BLaER1 treated with 17β-estradiol and CSF1 and Interleukin-3, amounts not matched to agents 10 nM and 100 nM (cell line): Measurements from ENCODE around the gene FAM163B.

ENCODE experiments used
- H3K27ac ChIP-seq, 11 experiments: shearing (Covaris generic); formaldehyde crosslinking; 2 replicates each; pipeline ENCODE4 v1.8.1; 2022
- H3K27me3 ChIP-seq, 11 experiments: shearing (Covaris generic); formaldehyde crosslinking; 2 replicates each; pipeline ENCODE4 v1.8.1; 2022
- H3K36me3 ChIP-seq, 11 experiments: shearing (Covaris generic); formaldehyde crosslinking; 2 replicates each; pipeline ENCODE4 v1.8.1; 2022
- H3K4me1 ChIP-seq, 10 experiments: shearing (Covaris generic); formaldehyde crosslinking; 2 replicates each; pipeline ENCODE4 v1.8.1; 2022
- H3K4me2 ChIP-seq, 11 experiments: shearing (Covaris generic); formaldehyde crosslinking; 2 replicates each; pipeline ENCODE4 v1.8.1; 2022
- H3K4me3 ChIP-seq, 10 experiments: shearing (Covaris generic); formaldehyde crosslinking; 2 replicates each; pipeline ENCODE4 v1.8.1; 2022
- H3K9ac ChIP-seq, 11 experiments: shearing (Covaris generic); formaldehyde crosslinking; 2 replicates each; pipeline ENCODE4 v1.8.1; 2022
- H3K9me3 ChIP-seq, 11 experiments: shearing (Covaris generic); formaldehyde crosslinking; replicated peaks in 1 of 11; 2 replicates each; pipeline ENCODE4 v1.8.1; 2022
- H4K20me1 ChIP-seq, 11 experiments: shearing (Covaris generic); formaldehyde crosslinking; 2 replicates each; pipeline ENCODE4 v1.8.1; 2022
- Cebpa-rat ChIP-seq, 11 experiments: shearing (Covaris generic); IDR thresholded peaks; 2 replicates each; pipeline ENCODE4 v1.8.1; 2022

Gene FAM163B

GRCh38 chr9:133576875-133577736, 32.1 kb downstream of the FAM163B start:
- H3K4me2 ChIP-seq: peak overlapping the region; percentile 80 to 99 (median 94)
- H3K4me1 ChIP-seq: peaks cover 63 to 100% (median 99%) of the 10 kb centered on the region in 10 experiments
- peaks cover 0 to 30% (median 0%) of the 10 kb centered on the region in 11 experiments; a peak in 4 of 22 replicates for H4K20me1 ChIP-seq
- H3K27ac ChIP-seq: peak overlapping the region in 8 of 11 experiments; percentile 32 to 99 (median 71); a peak in 16 of 22 replicates
- TF ChIP-seq Cebpa-rat (IDR thresholded peaks at IDR 0.05): no peak
- H3K4me3 ChIP-seq: peak overlapping the region in 5 of 10 experiments; percentile 24 to 58 (median 39); a peak in 9 of 20 replicates
- H3K27me3 ChIP-seq: peaks cover 0 to 81% (median 6%) of the 10 kb centered on the region in 11 experiments; a peak in 12 of 22 replicates
- H3K9me3 ChIP-seq: no peaks in the 10 kb centered on the region
- H3K9ac ChIP-seq: peak overlapping the region in 8 of 11 experiments; percentile 43 to 93 (median 62); a peak in 15 of 22 replicates
- no peaks in the 10 kb centered on the region for H3K36me3 ChIP-seq

- peak overlapping the region in 8 of 11 experiments; percentile 34 to 88 (median 62); a peak in 14 of 22 replicates for H3K9ac ChIP-seq
- peak overlapping the region; percentile 80 to 99 (median 94) for H3K4me2 ChIP-seq
- peaks cover 0 to 30% (median 0%) of the 10 kb centered on the region in 11 experiments; a peak in 4 of 22 replicates for H4K20me1 ChIP-seq
- peak overlapping the region in 8 of 11 experiments; percentile 17 to 99 (median 66); a peak in 16 of 22 replicates for H3K27ac ChIP-seq
- no peak for TF ChIP-seq Cebpa-rat (IDR thresholded peaks at IDR 0.05)
- peaks cover 54 to 99% (median 97%) of the 10 kb centered on the region in 10 experiments for H3K4me1 ChIP-seq
- peaks cover 0 to 73% (median 6%) of the 10 kb centered on the region in 11 experiments; a peak in 12 of 22 replicates for H3K27me3 ChIP-seq
- no peaks in the 10 kb centered on the region for H3K9me3 ChIP-seq
- H3K36me3 ChIP-seq: no peaks in the 10 kb centered on the region
- peak overlapping the region in 5 of 10 experiments; percentile 24 to 58 (median 39); a peak in 8 of 20 replicates for H3K4me3 ChIP-seq
Measured at GRCh38 chr9:133576031-133576874, 32.9 kb downstream of the FAM163B start.

- H3K27ac ChIP-seq: peak overlapping the region in 5 of 11 experiments; percentile 48 to 99 (median 77); a peak in 9 of 22 replicates
Measured at GRCh38 chr9:133575186-133576030, 33.8 kb downstream of the FAM163B start.

GRCh38 chr9:133574771-133575170, 34.4 kb downstream of the FAM163B start:
- Histone ChIP-seq H3K4me3 (no peak overlapping the region), H3K4me1 (peaks cover 46 to 97% (median 90%) of the 10 kb centered on the region in 10 experiments), H3K27ac (peak overlapping the region in 3 of 11 experiments; percentile 6 to 99 (median 97); a peak in 3 of 22 replicates), H3K36me3 (no peaks in the 10 kb centered on the region), H3K4me2 (peak overlapping the region in 9 of 11 experiments; percentile 80 to 99 (median 95); a peak in 16 of 22 replicates), H3K9me3 (no peaks in the 10 kb centered on the region), H3K9ac (peak overlapping the region in 3 of 11 experiments; percentile 37 to 88 (median 41); a peak in 5 of 22 replicates), H3K27me3 (peaks cover 0 to 64% (median 6%) of the 10 kb centered on the region in 11 experiments; a peak in 12 of 22 replicates), H4K20me1 (peaks cover 0 to 35% (median 0%) of the 10 kb centered on the region in 11 experiments; a peak in 4 of 22 replicates)
- no peak for TF ChIP-seq Cebpa-rat (IDR thresholded peaks at IDR 0.05)

More at GRCh38 chr9:133575186-133576030, 33.8 kb downstream of the FAM163B start:
- H3K9me3 ChIP-seq: no peaks in the 10 kb centered on the region
- H3K4me2 ChIP-seq: peak overlapping the region; percentile 80 to 99 (median 94)
- H3K27me3 ChIP-seq: peaks cover 0 to 69% (median 6%) of the 10 kb centered on the region in 11 experiments; a peak in 12 of 22 replicates
- H3K4me1 ChIP-seq: peaks cover 49 to 99% (median 97%) of the 10 kb centered on the region in 10 experiments
- H3K4me3 ChIP-seq: no peak overlapping the region
- H3K9ac ChIP-seq: peak overlapping the region in 5 of 11 experiments; percentile 40 to 88 (median 74); a peak in 9 of 22 replicates
- TF ChIP-seq Cebpa-rat (IDR thresholded peaks at IDR 0.05): no peak
- H3K36me3 ChIP-seq: no peaks in the 10 kb centered on the region
- peaks cover 0 to 35% (median 0%) of the 10 kb centered on the region in 11 experiments; a peak in 4 of 22 replicates for H4K20me1 ChIP-seq

- H3K27ac ChIP-seq: peak overlapping the region in 1 of 11 experiments; percentile 97; a peak in 2 of 22 replicates
Measured at GRCh38 chr9:133573791-133574515, 35.2 kb downstream of the FAM163B start.

GRCh38 chr9:133572821-133573361, 36.3 kb downstream of the FAM163B start:
- TF ChIP-seq Cebpa-rat (IDR thresholded peaks at IDR 0.05): no peak
- H3K4me2 ChIP-seq: peak overlapping the region in 10 of 11 experiments; percentile 7 to 99 (median 94); a peak in 17 of 22 replicates
- H3K9ac ChIP-seq: peak overlapping the region in 3 of 11 experiments; percentile 26 to 51 (median 34); a peak in 2 of 22 replicates
- H4K20me1 ChIP-seq: peaks cover 0 to 38% (median 0%) of the 10 kb centered on the region in 11 experiments; a peak in 3 of 22 replicates
- H3K27me3 ChIP-seq: peaks cover 0 to 64% (median 5%) of the 10 kb centered on the region in 11 experiments; a peak in 15 of 22 replicates
- peaks cover 27 to 97% (median 82%) of the 10 kb centered on the region in 10 experiments for H3K4me1 ChIP-seq
- no peaks in the 10 kb centered on the region for H3K9me3 ChIP-seq
- no peak overlapping the region for H3K4me3 ChIP-seq
- peak overlapping the region in 3 of 11 experiments; percentile 10 to 55 (median 44); a peak in 4 of 22 replicates for H3K27ac ChIP-seq
- no peaks in the 10 kb centered on the region for H3K36me3 ChIP-seq

More at GRCh38 chr9:133573791-133574515, 35.2 kb downstream of the FAM163B start:
- Histone ChIP-seq H3K9me3 (no peaks in the 10 kb centered on the region), H3K36me3 (no peaks in the 10 kb centered on the region), H3K4me3 (no peak overlapping the region), H3K4me1 (peaks cover 37 to 97% (median 85%) of the 10 kb centered on the region in 10 experiments), H3K4me2 (peak overlapping the region in 9 of 11 experiments; percentile 46 to 99 (median 95); a peak in 17 of 22 replicates), H3K27me3 (peaks cover 0 to 64% (median 0%) of the 10 kb centered on the region in 11 experiments; a peak in 12 of 22 replicates), H4K20me1 (peaks cover 0 to 34% (median 0%) of the 10 kb centered on the region in 11 experiments; a peak in 4 of 22 replicates), H3K9ac (peak overlapping the region in 3 of 11 experiments; percentile 24 to 88 (median 41); a peak in 3 of 22 replicates)
- no peak for TF ChIP-seq Cebpa-rat (IDR thresholded peaks at IDR 0.05)
